ENCODE measurements around the gene GRM8. TPM values are rescaled to one million over a fixed set of nuclear protein-coding genes. Genes with fewer than 3 reads are reported as not detected.

GRM8 gene
- total RNA-seq, 2 experiments from 2014 or later: not detected

- no peaks in the 10 kb centered on the region for H3K4me1 ChIP-seq (ENCODE audit: insufficient read depth, low read length, poor library complexity, severe bottlenecking)
- H3K27ac ChIP-seq (ENCODE audit: low read depth, low read length, poor library complexity, severe bottlenecking): no peak overlapping the region
- H4K20me1 ChIP-seq (ENCODE audit: insufficient read depth, low read length): no peaks in the 10 kb centered on the region
- no peaks in the 10 kb centered on the region for H3K9me3 ChIP-seq (ENCODE audit: low read length)
- no peaks in the 10 kb centered on the region for H3K9me2 ChIP-seq (ENCODE audit: insufficient read depth, low read length)
- H3K4me2 ChIP-seq (ENCODE audit: low read length): no peak overlapping the region
- CTCF ChIA-PET (ENCODE audit: unreplicated experiment): no interaction called here
- H3K79me2 ChIP-seq (ENCODE audit: insufficient read depth, low read depth, low read length): no peaks in the 10 kb centered on the region
- no peaks in the 10 kb centered on the region for H3K36me3 ChIP-seq (ENCODE audit: insufficient read depth, low read length)
- POLR2A ChIA-PET: interaction anchor here (0.7 to 1.0 kb wide), 2 partner anchors 9 to 381 kb away, joined by 3 read pairs; no protein-coding TSS in a partner anchor
- TF ChIP-seq EZH2phosphoT487 (IDR thresholded peaks at IDR 0.05; ENCODE audit: borderline replicate concordance, low read depth, low read length) (no peak), CTCF (conservative IDR thresholded peaks at IDR 0.05; ENCODE audit: low read length) (no peak)
- H2AFZ ChIP-seq (ENCODE audit: low read length): no peak overlapping the region
- no TSS peak for BruUV-seq (replicated peaks)
- intact Hi-C loops (cut with micrococcal nuclease; ENCODE audit: unreplicated experiment): no loop called here
- no peak for DNase-seq (ENCODE audit: low spot score)
- H3K4me3 ChIP-seq (ENCODE audit: low read depth, low read length, poor library complexity, severe bottlenecking): no peak overlapping the region
Observed at GRCh38 chr7:127214956-127215718, 37.6 kb downstream of the GRM8 start.

GRCh38 chr7:127209886-127210285, 42.9 kb downstream of the GRM8 start:
- BruUV-seq (replicated peaks): no TSS peak
- no peak for DNase-seq (ENCODE audit: low spot score)
- Histone ChIP-seq H3K4me1 (ENCODE audit: insufficient read depth, low read length, poor library complexity, severe bottlenecking) (no peaks in the 10 kb centered on the region), H3K27ac (ENCODE audit: low read depth, low read length, poor library complexity, severe bottlenecking) (no peak overlapping the region), H3K79me2 (ENCODE audit: insufficient read depth, low read depth, low read length) (no peaks in the 10 kb centered on the region), H4K20me1 (ENCODE audit: insufficient read depth, low read length) (no peaks in the 10 kb centered on the region), H2AFZ (ENCODE audit: low read length) (no peak overlapping the region), H3K4me3 (ENCODE audit: low read depth, low read length, poor library complexity, severe bottlenecking) (no peak overlapping the region), H3K4me2 (ENCODE audit: low read length) (no peak overlapping the region), H3K36me3 (ENCODE audit: insufficient read depth, low read length) (no peaks in the 10 kb centered on the region), H3K9me3 (ENCODE audit: low read length) (no peaks in the 10 kb centered on the region), H3K9me2 (ENCODE audit: insufficient read depth, low read length) (no peaks in the 10 kb centered on the region)
- ChIA-PET CTCF (ENCODE audit: unreplicated experiment) (no interaction called here), POLR2A (no interaction called here)
- intact Hi-C loops (cut with micrococcal nuclease; ENCODE audit: unreplicated experiment): no loop called here
- TF ChIP-seq EZH2phosphoT487 (IDR thresholded peaks at IDR 0.05; ENCODE audit: borderline replicate concordance, low read depth, low read length) (no peak), CTCF (conservative IDR thresholded peaks at IDR 0.05; ENCODE audit: low read length) (no peak)

- Histone ChIP-seq H3K4me3 (ENCODE audit: low read depth, low read length, poor library complexity, severe bottlenecking) (no peak overlapping the region), H4K20me1 (ENCODE audit: insufficient read depth, low read length) (no peaks in the 10 kb centered on the region), H3K36me3 (ENCODE audit: insufficient read depth, low read length) (no peaks in the 10 kb centered on the region), H2AFZ (ENCODE audit: low read length) (no peak overlapping the region), H3K4me2 (ENCODE audit: low read length) (no peak overlapping the region), H3K9me2 (ENCODE audit: insufficient read depth, low read length) (no peaks in the 10 kb centered on the region), H3K4me1 (ENCODE audit: insufficient read depth, low read length, poor library complexity, severe bottlenecking) (no peaks in the 10 kb centered on the region), H3K27ac (ENCODE audit: low read depth, low read length, poor library complexity, severe bottlenecking) (no peak overlapping the region), H3K9me3 (ENCODE audit: low read length) (no peaks in the 10 kb centered on the region), H3K79me2 (ENCODE audit: insufficient read depth, low read depth, low read length) (no peaks in the 10 kb centered on the region)
- BruUV-seq (replicated peaks): no TSS peak
- intact Hi-C loops (cut with micrococcal nuclease; ENCODE audit: unreplicated experiment): no loop called here
- POLR2A ChIA-PET: no interaction called here
- no peak for TF ChIP-seq CTCF (conservative IDR thresholded peaks at IDR 0.05; ENCODE audit: low read length)
- TF ChIP-seq EZH2phosphoT487 (IDR thresholded peaks at IDR 0.05; ENCODE audit: borderline replicate concordance, low read depth, low read length): no peak
- CTCF ChIA-PET (ENCODE audit: unreplicated experiment): no interaction called here
- DNase-seq (ENCODE audit: low spot score): no peak
Observed at GRCh38 chr7:127208860-127209259, 43.9 kb downstream of the GRM8 start.
